Smooth muscle cell of the brain vasculature (primary cell): Measurements from ENCODE around the gene MADD.

Experiments
- DNase-seq: peaks from one replicate; pipeline ENCODE4 v3.0.0-alpha.2; 2012; ENCODE audit warnings: low read depth, low spot score

MADD gene

GRCh38 chr11:47251751-47252150 lies 18.2 kb upstream of the MADD start:
- DNase-seq, result no peak

- no peak for DNase-seq
Measured at GRCh38 chr11:47253660-47254059, 16.3 kb upstream of the MADD start.

- no peak for DNase-seq
Measured at GRCh38 chr11:47254386-47254785, 15.5 kb upstream of the MADD start.

- no peak for DNase-seq
Measured at GRCh38 chr11:47256374-47256773, 13.6 kb upstream of the MADD start.

- no peak for DNase-seq
Measured at GRCh38 chr11:47257177-47257516, 12.8 kb upstream of the MADD start.

GRCh38 chr11:47257517-47258316 lies 12.2 kb upstream of the MADD start, which contains the start of gene NR1H3:
NR1H3 (plus strand) TSS chr11:47257996; CDS start chr11:47259217, 1,221 bp downstream.
- no peak for DNase-seq

GRCh38 chr11:47258317-47258902 lies 11.5 kb upstream of the MADD start:
- DNase-seq, result no peak

GRCh38 chr11:47259232-47259977 lies 10.5 kb upstream of the MADD start:
- DNase-seq, result no peak

GRCh38 chr11:47260366-47260765 lies 9.6 kb upstream of the MADD start:
- no peak for DNase-seq

- DNase-seq, result no peak
Measured at GRCh38 chr11:47261291-47261800, 8.6 kb upstream of the MADD start.

GRCh38 chr11:47264119-47264518 lies 5.8 kb upstream of the MADD start:
- no peak for DNase-seq

- DNase-seq, result no peak
Measured at GRCh38 chr11:47264521-47264920, 5.4 kb upstream of the MADD start.

GRCh38 chr11:47267876-47268275 lies 2.1 kb upstream of the MADD start:
- DNase-seq, result no peak

- no peak for DNase-seq
Measured at GRCh38 chr11:47268448-47269001, 1.4 kb upstream of the MADD start.

- peak; percentile 62 for DNase-seq
Measured at GRCh38 chr11:47269002-47269828, 718 bp upstream of the MADD start.

- peak; percentile 46 for DNase-seq
Measured at GRCh38 chr11:47270331-47271271, 668 bp downstream of the MADD start.

- no peak for DNase-seq
Measured at GRCh38 chr11:47271328-47271727, 1.4 kb downstream of the MADD start.

- DNase-seq, result no peak
Measured at GRCh38 chr11:47271961-47272661, 2.2 kb downstream of the MADD start.

- no peak for DNase-seq
Measured at GRCh38 chr11:47272706-47273105, 2.8 kb downstream of the MADD start.
